Left forelimb (tissue), 1 donor: ENCODE measurements around the gene STMND1.

Experiments
- DNase-seq: peaks from one replicate; pipeline ENCODE4 v3.0.0-alpha.2; 2018; ENCODE audit warnings: low spot score

STMND1 gene

GRCh38 chr6:17098538-17098937 lies 3.3 kb upstream of the STMND1 start:
- DNase-seq: no peak

GRCh38 chr6:17099401-17100059 lies 2.3 kb upstream of the STMND1 start:
- DNase-seq: no peak

DNA sequence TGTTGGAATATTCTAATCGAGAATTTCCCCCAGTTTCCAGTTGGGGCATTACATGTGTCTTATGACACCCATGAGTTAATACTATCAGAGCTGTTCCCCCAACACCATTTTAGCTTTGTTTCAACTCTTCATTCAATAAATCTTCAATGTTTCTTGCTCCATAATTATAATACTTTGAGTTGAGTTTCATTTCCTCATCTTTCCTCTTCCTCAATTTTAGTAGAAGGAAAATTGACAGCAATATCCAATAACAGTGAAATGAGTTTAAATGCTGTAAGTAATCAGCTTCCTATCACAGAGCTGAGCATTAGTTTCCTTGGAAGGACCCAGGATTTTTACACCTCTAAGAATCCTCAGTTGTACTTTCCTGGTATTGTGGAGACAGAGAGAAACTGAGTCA lies 1.0 kb upstream of the STMND1 start:
- DNase-seq: no peak

- DNase-seq: no peak
Measured at GRCh38 chr6:17102258-17102870, 514 bp downstream of the STMND1 start.

DNA sequence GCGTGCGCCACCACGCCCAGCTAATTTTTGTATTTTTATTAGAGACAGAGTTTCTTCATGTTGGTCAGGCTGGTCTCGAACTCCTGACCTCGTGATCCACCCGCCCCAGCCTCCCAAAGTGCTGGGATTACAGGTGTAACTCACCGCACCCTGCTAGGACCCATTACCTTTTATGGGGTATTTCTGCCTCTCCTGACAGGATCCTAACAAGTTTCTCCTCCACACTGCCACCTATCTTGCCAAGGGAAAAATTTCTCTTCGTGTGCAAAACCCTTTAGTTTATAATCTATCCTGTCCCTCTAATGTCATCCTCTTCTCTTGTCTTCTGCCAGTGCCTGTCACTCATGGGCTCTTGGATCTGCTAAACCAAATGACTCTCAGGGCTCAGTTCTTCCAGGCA lies 1.9 kb downstream of the STMND1 start:
- no peak for DNase-seq

DNA sequence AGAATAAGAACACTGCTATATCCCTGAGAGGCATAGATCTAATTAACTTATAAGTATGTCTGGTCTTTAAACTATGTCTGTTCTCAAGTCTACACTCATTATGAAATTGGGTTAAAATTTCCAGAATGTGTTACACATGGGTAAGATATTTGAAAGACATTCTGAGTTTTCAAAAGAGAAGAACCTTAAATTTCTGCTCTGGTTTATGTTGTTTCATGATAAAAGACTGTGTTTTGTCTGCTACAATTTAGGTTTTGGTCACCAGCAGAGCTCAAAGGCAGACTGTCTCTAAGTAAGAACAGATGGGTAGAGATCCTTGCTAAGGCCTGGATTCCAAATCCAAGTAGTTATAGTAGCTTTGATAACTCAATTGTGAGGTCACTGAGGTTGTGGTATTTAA lies 6.0 kb downstream of the STMND1 start:
- DNase-seq: no peak

GRCh38 chr6:17115251-17116116 lies 13.6 kb downstream of the STMND1 start:
- no peak for DNase-seq

GRCh38 chr6:17116117-17116440 lies 14.2 kb downstream of the STMND1 start:
- no peak for DNase-seq

DNA sequence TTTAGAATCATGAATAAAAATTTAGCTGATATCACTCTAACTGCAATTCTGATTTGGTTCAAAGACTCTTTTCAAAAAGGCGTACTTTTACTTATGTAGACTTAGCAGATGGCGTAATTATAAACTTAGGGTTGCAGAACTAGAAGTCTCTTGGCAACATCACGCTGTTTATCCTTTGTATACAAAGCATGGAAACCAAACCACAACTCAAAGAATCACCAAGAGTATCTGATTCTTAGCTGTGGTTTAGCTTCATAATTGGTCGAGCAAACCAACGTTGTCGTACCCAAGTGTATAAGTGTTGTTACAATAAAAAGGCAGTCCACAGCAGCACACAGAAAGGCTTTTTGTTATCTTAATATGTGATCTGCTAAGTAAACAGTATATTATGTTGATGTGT lies 18.2 kb downstream of the STMND1 start:
- no peak for DNase-seq

DNA sequence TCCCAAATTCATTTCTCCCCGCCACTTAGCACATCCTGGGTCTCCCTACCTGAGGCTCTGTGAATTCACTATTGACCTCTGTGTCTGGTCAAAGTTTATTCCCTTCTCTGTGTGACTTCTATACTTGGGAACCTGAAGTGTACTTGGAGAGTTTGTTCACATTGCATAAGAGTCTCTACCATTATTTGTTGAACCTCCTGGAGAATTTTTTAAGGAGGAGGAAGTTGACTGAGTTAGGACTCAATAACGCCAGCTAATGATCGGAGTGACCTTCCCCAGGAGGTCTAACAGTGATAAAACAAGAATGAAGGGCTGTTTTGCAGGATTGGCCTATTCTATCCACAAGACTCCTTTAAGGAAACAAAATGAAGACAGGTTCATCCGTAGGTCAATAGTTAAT lies 23.6 kb downstream of the STMND1 start:
- no peak for DNase-seq

DNA sequence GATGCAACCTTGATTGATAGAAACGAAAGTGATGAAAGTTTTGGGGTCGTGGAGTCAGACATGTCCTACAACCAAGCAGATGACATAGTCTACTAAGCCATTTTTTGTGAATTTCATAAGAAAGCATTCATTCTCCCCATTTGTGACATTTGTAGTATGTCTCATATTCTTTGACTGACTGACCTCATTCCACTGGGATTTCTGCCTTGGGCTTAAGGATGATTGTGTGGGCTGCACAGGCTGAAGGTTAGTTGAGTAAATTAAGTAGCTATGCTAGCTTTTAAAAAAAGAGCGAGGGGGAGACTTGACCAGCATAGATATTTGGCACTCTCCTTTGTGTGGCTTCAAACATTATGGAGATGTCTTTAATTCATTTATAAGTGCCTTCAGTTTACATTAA lies 28.9 kb downstream of the STMND1 start:
- DNase-seq: no peak

GRCh38 chr6:17132967-17133366 lies 31.1 kb downstream of the STMND1 start:
- no peak for DNase-seq

- no peak for DNase-seq
Measured at GRCh38 chr6:17138033-17138432, 36.2 kb downstream of the STMND1 start.

DNA sequence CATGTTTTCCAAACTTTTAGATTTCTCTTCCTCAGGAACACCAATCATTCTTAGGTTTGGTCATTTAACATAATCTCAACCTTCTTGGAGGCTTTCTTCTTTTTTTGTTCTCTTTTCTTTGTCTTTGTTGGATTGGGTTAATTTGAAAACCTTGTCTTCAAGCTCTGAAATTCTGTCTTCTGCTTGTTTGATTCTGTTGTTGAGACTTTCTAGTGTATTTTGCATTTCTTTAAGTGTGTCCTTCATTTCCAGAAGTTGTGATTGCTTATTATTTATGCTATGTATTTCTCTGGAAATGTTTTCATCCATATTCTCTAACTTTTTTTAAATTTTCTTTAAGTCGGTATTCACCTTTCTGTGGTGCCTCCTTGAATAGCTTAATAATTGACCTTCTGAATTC lies 42.2 kb downstream of the STMND1 start:
- DNase-seq: no peak

DNA sequence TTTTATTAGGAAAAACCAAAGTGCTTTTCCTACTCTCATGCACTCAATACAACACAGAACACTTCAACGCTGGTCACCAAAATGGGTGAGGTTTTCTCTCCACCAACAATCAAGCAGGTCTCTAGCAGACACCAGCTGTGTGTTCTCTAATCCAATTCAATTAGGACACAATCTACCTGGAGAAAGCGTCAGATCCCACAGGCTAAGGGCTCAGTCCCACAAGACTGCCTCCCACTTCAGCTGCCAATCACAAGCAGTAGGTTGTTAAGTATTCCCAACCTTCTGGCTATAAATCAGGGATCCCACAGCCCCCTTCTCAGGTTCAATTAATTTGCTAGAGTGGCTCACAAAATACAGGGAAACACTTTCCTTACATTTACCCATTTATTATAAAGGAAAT lies 47.7 kb downstream of the STMND1 start:
- no peak for DNase-seq

GRCh38 chr6:17150096-17150495 lies 48.2 kb downstream of the STMND1 start:
- DNase-seq: no peak

GRCh38 chr6:17151888-17152287 lies 50.0 kb downstream of the STMND1 start:
- DNase-seq: no peak

- DNase-seq: no peak
Measured at GRCh38 chr6:17152703-17153102, 50.9 kb downstream of the STMND1 start.

- no peak for DNase-seq
Measured at GRCh38 chr6:17156112-17156921, 54.5 kb downstream of the STMND1 start.

DNA sequence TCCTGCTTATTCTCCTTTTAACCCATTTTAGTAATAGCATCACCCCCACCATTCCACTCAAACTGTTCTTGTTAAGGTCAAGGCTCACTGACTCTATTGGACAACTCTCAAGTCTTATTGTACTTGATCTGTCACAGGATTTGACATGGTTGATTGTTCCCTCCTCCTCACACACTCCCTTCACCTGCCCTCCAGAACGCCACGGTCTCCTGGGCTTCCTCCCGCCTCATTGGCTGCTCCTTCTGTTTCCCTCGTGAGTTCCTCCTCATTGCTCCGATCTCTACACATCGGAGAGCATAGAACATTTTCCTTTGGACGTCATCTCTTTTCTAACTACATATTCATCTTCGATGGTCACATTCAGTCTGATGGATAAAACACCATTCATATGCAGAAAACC lies 55.1 kb downstream of the STMND1 start:
- DNase-seq: no peak

GRCh38 chr6:17157617-17158016 lies 55.8 kb downstream of the STMND1 start:
- no peak for DNase-seq

DNA sequence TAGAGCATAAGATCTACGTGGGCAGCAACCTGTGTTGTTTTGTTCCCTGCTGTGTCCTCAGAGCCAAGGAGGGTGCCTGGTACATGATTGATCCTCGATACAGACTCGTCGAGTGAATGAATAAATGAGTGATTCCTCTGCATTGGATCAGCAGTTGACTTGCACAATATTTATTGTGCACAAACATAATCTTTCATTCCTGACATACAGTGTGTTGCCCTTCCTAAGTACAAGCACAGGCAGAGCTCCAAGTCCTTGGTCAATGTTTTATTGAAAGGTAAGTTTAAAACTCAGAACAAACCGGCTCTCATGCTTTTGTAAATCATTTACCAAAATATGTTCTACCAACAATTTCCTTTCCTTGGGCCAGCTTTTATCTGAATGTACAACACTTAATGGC lies 57.4 kb downstream of the STMND1 start:
- no peak for DNase-seq

GRCh38 chr6:17161076-17161475 lies 59.2 kb downstream of the STMND1 start:
- no peak for DNase-seq
